WERI-Rb-1 (cell line): ENCODE measurements around the gene SH3RF3.

ENCODE experiments used
- DNase-seq: peaks from one replicate; pipeline ENCODE4 v3.0.0-alpha.2; 2020
- H3K27ac ChIP-seq: fragments of 250-450 bp; sonication (Bioruptor Pico); 2 replicates; pipeline ENCODE4 v1.5.1; 2020; ENCODE audit warnings: mild to moderate bottlenecking, moderate library complexity
- H3K27me3 ChIP-seq: fragments of 250-450 bp; sonication (Bioruptor Pico); 2 replicates; pipeline ENCODE4 v1.5.1; 2021; ENCODE audit warnings: mild to moderate bottlenecking, low read depth, moderate library complexity; ENCODE audit not compliant: insufficient read depth, severe bottlenecking
- H3K36me3 ChIP-seq: fragments of 250-450 bp; sonication (Bioruptor Pico); 2 replicates; pipeline ENCODE4 v1.5.1; 2020; ENCODE audit warnings: mild to moderate bottlenecking, moderate library complexity
- H3K4me3 ChIP-seq: 2 replicates; pipeline ENCODE4 v1.5.1; 2011; ENCODE audit warnings: low read depth, mild to moderate bottlenecking, control low read depth, low read length
- H3K9me3 ChIP-seq: fragments of 250-450 bp; sonication (Bioruptor Pico); 2 replicates; pipeline ENCODE4 v1.5.1; 2021; ENCODE audit warnings: mild to moderate bottlenecking, moderate library complexity; ENCODE audit not compliant: severe bottlenecking
- CTCF ChIP-seq: IDR thresholded peaks from 2 replicates; pipeline ENCODE4 v1.5.1; 2011; ENCODE audit warnings: low read depth, mild to moderate bottlenecking, control low read depth, inconsistent platforms, low read length

Gene SH3RF3

DNA sequence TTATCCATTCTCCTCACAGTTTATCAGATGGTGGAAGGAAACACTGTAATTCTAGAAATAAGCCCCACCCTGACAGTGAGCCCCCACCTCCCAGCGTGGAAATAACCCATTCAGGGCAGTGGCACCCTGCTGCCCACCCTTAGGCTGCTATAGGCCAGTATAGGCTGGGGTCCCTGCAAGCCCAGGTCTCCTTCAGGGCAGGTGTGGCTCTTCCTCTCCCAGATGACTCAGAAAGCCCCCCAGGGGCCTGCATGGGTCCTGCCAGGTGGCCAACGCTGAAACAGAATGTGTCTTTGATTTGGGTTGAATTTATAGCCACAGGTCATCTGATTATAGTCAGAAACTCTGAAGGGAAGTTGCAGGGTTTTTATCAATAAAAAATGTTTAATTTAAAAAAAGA is 136.4 kb downstream of the SH3RF3 start:
- no peaks in the 10 kb centered on the region for H3K9me3 ChIP-seq
- H3K27ac ChIP-seq, result peak overlapping the region; percentile 68
- H3K36me3 ChIP-seq, result no peaks in the 10 kb centered on the region
- H3K4me3 ChIP-seq, result no peak overlapping the region
- TF ChIP-seq CTCF, result no peak
- no peaks in the 10 kb centered on the region for H3K27me3 ChIP-seq
- no peak for DNase-seq

DNA sequence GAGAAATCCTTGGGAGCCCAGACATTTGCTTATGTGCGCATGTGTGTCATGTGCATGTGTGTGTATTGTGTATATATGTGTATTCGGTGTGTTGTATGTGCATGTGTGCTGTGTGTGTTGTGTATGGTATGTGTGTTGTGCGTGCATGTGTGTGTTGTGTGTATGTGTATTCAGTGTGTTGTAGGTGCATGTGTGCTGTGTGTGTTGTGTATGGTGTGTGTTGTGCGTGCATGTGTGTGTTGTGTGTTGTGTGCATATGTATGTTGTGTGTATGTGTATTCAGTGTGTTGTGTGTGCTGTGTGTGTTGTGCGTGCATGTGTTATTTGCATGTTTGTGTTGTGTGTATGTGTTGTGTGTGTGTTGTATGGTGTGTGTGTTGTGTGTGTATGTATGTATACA is 136.9 kb downstream of the SH3RF3 start:
- Histone ChIP-seq H3K27me3 (no peaks in the 10 kb centered on the region), H3K27ac (no peak overlapping the region), H3K36me3 (no peaks in the 10 kb centered on the region), H3K4me3 (no peak overlapping the region), H3K9me3 (no peaks in the 10 kb centered on the region)
- DNase-seq, result no peak
- no peak for TF ChIP-seq CTCF

DNA sequence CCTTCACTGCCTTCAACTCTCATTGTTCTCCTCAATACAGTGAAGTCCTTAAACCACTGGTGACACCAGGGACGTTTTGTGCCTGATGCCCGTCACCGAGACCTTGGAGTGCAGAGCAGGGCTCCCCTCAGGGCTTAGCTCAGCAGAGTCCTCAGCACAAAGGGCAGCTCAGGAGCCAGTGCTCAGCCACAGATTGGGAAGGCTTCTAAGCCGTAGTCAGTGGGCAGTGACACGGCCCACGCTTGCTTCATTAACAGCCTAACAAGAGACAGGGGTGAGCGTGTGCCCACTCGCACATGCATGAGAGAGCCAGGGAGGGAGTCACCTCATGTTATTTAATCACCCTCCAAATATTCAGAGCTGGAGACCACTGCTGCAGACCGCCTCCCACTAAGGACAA is 137.5 kb downstream of the SH3RF3 start:
- TF ChIP-seq CTCF, result no peak
- H3K4me3 ChIP-seq, result no peak overlapping the region
- no peaks in the 10 kb centered on the region for H3K36me3 ChIP-seq

DNA sequence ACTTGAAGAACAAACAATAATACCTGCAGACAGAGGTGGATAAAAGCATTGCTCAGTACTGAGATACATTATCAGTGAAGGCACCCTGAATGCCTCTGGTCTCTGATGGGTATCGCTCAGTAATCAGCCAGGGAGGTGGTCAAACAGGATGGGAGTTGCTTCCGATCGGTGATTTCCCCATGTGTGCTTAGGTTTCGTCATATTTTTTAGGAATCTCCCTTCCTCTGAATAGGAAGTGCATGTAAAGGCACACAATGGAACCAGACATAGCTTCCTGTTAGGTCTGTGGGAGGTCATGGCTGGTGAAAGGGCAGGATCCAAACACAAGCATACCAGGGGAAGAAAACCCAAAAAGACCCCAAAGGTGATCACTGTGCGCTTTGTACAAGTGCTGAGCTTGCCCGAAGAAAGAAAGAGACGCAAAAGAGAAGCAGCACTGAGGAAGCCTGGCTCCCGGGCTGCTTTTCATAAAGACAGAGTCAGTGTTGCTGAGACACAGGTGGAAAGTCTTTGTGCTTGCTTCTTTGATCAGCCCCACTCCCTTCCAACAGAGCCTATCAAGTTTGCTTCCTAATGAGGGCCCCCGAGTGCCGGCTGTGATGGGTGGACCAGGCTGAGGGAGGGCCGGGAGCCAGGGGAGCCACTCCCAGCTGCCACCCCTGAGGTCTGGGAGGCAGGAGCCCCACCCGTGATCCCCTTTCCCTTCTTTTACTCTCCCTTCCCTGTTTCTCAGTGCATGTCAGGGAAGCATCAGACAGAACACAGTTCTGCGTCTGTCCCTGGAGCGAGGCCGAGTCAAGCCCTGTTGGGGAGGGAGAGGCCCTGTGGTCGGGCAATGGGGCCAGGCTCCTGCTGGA is 138.2 kb downstream of the SH3RF3 start:
- H3K27me3 ChIP-seq, result no peaks in the 10 kb centered on the region
- no peak for TF ChIP-seq CTCF
- H3K9me3 ChIP-seq, result no peaks in the 10 kb centered on the region
- DNase-seq, result no peak
- H3K27ac ChIP-seq, result no peak overlapping the region
- H3K36me3 ChIP-seq, result no peaks in the 10 kb centered on the region
- H3K4me3 ChIP-seq, result no peak overlapping the region

More for the DNA sequence above, 137.5 kb downstream of the SH3RF3 start:
- Histone ChIP-seq H3K9me3 (no peaks in the 10 kb centered on the region), H3K27ac (no peak overlapping the region), H3K27me3 (no peaks in the 10 kb centered on the region)
- peak; percentile 50 for DNase-seq

GRCh38 chr2:109268916-109269315 is 139.9 kb downstream of the SH3RF3 start:
- no peak for DNase-seq
- Histone ChIP-seq H3K27ac (no peak overlapping the region), H3K36me3 (no peaks in the 10 kb centered on the region), H3K27me3 (no peaks in the 10 kb centered on the region), H3K4me3 (no peak overlapping the region), H3K9me3 (no peaks in the 10 kb centered on the region)
- no peak for TF ChIP-seq CTCF
